MM.1S (cell line): ENCODE data around the gene ZNF224.

ENCODE experiments used
- EZH2 ChIP-seq: fragments of 300-600 bp; sonication (generic); optimal IDR thresholded peaks from 2 replicates; pipeline ENCODE3; 2017; ENCODE audit warnings: low read depth, mild to moderate bottlenecking, antibody characterized with exemption, low read length, mixed read lengths
- TF ChIP-seq, protein P1 (sequence below): fragments of 300-600 bp; sonication (generic); IDR thresholded peaks from 2 replicates; pipeline ENCODE4 v1.5.1; 2016; ENCODE audit warnings: antibody characterized with exemption, low read length, mixed read lengths

DNA sequence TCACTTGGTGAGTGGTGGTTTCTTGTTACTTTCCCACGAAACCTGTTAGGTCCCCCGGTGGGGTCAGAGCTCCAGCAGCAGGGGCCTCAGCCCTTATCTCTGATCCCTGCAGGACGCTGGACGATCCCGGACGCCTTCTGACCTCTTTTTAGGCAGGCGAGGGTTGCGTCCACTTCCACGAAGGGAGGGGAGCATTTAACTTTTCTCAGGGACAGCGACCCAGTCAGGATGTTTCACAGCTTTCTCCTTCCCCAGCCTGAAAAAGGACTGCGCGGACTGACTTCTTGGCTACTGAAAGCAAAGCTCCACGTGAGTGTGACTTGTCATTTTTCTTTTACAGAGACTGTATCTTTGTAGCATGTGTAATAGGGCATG, 47.9 kb downstream of the ZNF224 start:
- TF ChIP-seq, protein P1, sequence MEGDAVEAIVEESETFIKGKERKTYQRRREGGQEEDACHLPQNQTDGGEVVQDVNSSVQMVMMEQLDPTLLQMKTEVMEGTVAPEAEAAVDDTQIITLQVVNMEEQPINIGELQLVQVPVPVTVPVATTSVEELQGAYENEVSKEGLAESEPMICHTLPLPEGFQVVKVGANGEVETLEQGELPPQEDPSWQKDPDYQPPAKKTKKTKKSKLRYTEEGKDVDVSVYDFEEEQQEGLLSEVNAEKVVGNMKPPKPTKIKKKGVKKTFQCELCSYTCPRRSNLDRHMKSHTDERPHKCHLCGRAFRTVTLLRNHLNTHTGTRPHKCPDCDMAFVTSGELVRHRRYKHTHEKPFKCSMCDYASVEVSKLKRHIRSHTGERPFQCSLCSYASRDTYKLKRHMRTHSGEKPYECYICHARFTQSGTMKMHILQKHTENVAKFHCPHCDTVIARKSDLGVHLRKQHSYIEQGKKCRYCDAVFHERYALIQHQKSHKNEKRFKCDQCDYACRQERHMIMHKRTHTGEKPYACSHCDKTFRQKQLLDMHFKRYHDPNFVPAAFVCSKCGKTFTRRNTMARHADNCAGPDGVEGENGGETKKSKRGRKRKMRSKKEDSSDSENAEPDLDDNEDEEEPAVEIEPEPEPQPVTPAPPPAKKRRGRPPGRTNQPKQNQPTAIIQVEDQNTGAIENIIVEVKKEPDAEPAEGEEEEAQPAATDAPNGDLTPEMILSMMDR: no peak
- TF ChIP-seq EZH2: no peak
